GM12875 (cell line): Measurements from ENCODE around the gene C1orf21.

Experiments used
- H3K4me3 ChIP-seq: one replicate; pipeline ENCODE4 v1.5.1; 2011; ENCODE audit warnings: low read depth, low read length, control low read depth
- TF ChIP-seq, protein P1 (sequence below): IDR thresholded peaks from 2 replicates; pipeline ENCODE4 v1.5.1; 2011; ENCODE audit warnings: low read depth, mild to moderate bottlenecking, control low read depth, inconsistent platforms, low read length, moderate library complexity, borderline replicate concordance; ENCODE audit not compliant: insufficient read depth

The C1orf21 gene

DNA sequence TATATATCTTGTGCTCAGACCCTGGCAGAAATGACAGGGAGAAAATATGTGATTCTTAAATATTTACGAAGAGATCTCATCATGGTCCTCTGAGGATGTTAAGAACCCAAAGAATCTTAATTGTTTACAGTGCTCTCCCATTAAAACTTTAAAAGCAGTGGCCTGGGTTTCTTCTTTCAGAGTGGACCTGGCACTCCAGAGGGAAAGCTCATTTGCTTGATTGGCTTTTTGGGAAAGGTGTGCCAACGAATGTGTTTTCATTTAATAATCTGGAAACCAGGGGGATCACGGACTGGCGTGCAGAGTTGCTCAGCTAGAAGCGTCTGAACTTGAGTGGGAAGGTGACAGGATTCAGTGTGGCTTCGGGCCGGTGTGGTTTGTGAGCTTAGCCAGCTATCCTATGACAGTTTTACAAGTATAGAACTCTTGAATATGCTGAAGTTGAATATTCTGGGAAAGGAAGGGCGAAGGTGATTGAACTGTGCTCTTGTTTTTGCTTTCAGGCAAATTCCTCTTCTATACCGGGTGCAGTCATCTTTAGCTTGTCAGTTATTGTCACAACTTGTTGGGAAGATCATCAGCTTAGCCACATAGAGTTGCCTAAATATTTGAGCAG is 154.8 kb downstream of the C1orf21 start:
- H3K4me3 ChIP-seq: no peak overlapping the region
- TF ChIP-seq, protein P1, sequence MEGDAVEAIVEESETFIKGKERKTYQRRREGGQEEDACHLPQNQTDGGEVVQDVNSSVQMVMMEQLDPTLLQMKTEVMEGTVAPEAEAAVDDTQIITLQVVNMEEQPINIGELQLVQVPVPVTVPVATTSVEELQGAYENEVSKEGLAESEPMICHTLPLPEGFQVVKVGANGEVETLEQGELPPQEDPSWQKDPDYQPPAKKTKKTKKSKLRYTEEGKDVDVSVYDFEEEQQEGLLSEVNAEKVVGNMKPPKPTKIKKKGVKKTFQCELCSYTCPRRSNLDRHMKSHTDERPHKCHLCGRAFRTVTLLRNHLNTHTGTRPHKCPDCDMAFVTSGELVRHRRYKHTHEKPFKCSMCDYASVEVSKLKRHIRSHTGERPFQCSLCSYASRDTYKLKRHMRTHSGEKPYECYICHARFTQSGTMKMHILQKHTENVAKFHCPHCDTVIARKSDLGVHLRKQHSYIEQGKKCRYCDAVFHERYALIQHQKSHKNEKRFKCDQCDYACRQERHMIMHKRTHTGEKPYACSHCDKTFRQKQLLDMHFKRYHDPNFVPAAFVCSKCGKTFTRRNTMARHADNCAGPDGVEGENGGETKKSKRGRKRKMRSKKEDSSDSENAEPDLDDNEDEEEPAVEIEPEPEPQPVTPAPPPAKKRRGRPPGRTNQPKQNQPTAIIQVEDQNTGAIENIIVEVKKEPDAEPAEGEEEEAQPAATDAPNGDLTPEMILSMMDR: no peak

- H3K4me3 ChIP-seq: no peak overlapping the region
- TF ChIP-seq, protein P1: no peak
These were observed 155.5 kb downstream of the C1orf21 start for GRCh38 chr1:184542291-184542690.

DNA sequence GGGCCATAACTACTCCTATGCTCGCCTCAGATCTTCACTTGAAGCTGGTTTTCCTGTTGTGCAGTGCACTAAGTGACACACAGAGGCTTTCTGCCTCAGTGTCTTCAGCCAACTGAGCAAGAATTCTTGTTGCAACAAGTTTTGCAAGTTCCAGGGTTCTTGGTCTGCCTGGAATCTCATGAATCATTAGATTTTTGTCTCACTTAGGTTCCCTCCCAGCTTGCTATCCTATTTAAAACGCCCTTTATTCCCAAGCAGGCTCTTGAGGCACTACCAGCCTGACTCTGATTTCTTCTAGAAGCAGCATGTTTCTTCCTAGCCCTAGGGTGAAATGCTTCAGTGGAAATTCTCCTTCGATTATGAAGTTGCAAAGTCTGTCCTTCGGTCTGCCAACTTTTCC is 158.8 kb downstream of the C1orf21 start:
- H3K4me3 ChIP-seq: no peak overlapping the region
- TF ChIP-seq, protein P1: no peak

GRCh38 chr1:184552446-184552845 is 165.6 kb downstream of the C1orf21 start:
- TF ChIP-seq, protein P1: no peak

DNA sequence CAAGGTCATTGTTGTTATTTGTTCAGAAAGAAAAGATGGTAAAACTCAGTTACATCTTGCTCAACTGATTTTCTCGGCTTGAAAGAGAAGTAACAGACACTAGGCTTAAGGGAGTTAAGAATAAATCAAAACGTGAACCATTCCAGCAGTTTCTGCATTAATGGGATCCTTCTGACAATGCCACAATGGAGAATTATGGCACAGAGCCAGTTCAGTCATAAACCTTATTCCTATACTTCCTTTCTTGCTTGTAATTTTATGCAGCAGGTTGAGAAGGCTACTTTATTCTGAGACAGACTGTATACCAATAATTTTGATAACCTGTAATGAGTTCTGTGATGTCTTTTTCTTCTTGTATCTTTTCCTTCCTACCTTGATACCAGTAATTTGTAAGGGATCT is 167.0 kb downstream of the C1orf21 start:
- TF ChIP-seq, protein P1: no peak
- no peak overlapping the region for H3K4me3 ChIP-seq

More at GRCh38 chr1:184552446-184552845, 165.6 kb downstream of the C1orf21 start:
- no peak overlapping the region for H3K4me3 ChIP-seq

DNA sequence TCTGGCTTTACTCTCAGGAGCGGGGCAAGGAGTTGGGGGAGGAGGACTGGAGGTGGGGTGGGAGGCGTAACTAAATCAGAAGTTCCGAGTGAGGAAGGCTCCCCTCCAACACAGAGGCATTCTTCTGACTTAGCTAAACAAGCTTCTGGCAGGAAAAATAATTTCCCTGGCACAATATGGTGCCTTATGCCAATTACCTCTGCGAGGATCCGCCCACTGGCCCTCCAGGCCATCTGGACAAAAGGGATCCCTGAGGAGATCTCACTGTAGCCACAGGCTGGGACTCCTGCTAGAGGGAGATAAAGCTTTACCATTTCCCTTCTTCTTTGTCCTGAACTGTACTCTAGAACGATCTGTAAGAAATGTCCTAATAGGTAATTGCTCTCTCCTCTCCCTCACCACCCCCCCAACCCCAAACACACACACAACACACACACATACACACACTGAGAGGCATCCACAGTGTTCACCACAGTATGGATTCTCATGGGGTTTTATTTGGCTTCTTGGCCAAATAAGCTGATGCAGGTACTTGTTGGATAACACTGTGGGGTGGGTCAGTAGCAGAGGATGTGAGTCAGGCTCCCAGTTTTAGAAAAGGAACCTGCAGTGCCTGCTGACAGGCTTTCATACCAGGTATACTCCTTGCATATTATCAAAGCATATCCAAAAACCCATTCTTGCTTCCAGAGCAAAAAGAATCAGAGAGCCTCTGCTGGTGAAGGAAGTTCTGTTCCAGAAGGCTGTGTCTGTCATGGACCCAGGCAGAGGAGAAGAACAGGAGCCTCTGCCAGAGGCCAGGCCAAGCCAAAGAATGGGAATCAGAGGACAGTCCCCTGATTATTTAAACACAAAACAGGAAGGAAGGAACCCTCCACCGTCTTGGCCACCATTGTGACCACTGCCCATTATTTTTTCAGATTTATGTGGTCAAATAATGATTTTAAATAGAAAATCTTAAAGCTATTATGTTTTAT is 169.1 kb downstream of the C1orf21 start:
- no peak overlapping the region for H3K4me3 ChIP-seq
- TF ChIP-seq, protein P1: no peak

- no peak overlapping the region for H3K4me3 ChIP-seq
- TF ChIP-seq, protein P1: no peak
These were observed 169.8 kb downstream of the C1orf21 start for GRCh38 chr1:184556665-184557064.
